Astrocyte (in vitro differentiated cells and primary cell): ENCODE measurements around the gene IGSF22.

ENCODE experiments used
- CTCF ChIP-seq: IDR thresholded peaks from 2 replicates; pipeline ENCODE4 v1.5.1; 2011; ENCODE audit warnings: low read depth, mild to moderate bottlenecking, inconsistent platforms, low read length, moderate library complexity; ENCODE audit not compliant: insufficient read depth
- EZH2 ChIP-seq: IDR thresholded peaks from 2 replicates; pipeline ENCODE4 v1.6.1; 2012; ENCODE audit warnings: mild to moderate bottlenecking, low read length, inconsistent platforms; ENCODE audit not compliant: insufficient read depth

GRCh38 chr11:18705651-18706281 is 20.2 kb downstream of the IGSF22 start:
- TF ChIP-seq EZH2, result peak; percentile 32
- no peak for TF ChIP-seq CTCF
